ENCODE results near the gene MED15.

DNA sequence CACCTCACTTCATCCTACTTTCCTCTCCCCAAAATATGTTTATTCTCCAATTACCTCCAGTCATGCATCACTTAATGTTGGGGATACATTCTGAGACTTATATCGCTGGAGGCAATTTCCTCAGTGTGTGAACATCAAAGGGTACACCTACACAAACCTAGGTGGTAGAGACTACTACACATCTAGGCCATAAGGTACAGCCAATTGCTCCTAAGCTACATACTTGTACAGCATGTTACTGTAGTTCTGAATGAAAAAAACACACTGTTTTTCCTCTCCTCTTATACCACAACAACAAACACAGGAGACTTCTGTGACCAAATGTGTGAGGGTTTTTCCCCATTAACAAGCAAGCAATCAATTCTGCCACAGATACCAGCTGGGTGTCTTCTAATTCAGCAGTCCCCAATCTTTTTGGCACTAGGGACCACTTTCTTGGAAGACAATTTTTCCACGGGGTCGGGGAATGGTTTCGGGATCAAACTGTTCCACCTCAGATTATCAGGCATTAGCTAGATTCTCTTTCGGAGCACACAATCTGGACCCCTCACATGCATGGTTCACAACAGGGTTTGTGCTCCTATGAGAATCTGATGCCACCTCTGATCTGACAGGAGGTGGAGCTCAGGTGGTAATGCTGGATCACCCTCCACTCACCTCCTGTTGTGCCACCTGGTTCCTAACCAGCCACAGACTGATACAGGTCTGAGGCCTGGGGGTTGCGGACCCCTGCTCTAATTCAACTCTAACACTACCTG, 17.0 kb upstream of the MED15 start:
- TF ChIP-seq, protein P1, sequence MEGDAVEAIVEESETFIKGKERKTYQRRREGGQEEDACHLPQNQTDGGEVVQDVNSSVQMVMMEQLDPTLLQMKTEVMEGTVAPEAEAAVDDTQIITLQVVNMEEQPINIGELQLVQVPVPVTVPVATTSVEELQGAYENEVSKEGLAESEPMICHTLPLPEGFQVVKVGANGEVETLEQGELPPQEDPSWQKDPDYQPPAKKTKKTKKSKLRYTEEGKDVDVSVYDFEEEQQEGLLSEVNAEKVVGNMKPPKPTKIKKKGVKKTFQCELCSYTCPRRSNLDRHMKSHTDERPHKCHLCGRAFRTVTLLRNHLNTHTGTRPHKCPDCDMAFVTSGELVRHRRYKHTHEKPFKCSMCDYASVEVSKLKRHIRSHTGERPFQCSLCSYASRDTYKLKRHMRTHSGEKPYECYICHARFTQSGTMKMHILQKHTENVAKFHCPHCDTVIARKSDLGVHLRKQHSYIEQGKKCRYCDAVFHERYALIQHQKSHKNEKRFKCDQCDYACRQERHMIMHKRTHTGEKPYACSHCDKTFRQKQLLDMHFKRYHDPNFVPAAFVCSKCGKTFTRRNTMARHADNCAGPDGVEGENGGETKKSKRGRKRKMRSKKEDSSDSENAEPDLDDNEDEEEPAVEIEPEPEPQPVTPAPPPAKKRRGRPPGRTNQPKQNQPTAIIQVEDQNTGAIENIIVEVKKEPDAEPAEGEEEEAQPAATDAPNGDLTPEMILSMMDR (conservative IDR thresholded peaks at IDR 0.05; ENCODE audit: low read depth, low read length) = no peak
- no peak for TF ChIP-seq RAD21 (IDR thresholded peaks at IDR 0.05; ENCODE audit: low read length)

Measured in IMR-90 (cell line).